OCI-LY1 (cell line): ENCODE measurements around the gene TCERG1L.

Experiments
- EZH2 ChIP-seq: fragments of 200-600 bp; sonication (generic), shearing (Covaris generic); IDR thresholded peaks from 2 replicates; pipeline ENCODE4 v1.8.0; 2017; ENCODE audit warnings: borderline replicate concordance, mixed run types, mild to moderate bottlenecking, antibody characterized with exemption, low read length, moderate library complexity, mixed read lengths
- TF ChIP-seq, protein P1 (sequence below): fragments of 200-600 bp; sonication (generic), shearing (Covaris generic); IDR thresholded peaks from 2 replicates; pipeline ENCODE4 v1.5.1; 2017; ENCODE audit warnings: mild to moderate bottlenecking, antibody characterized with exemption, low read length, moderate library complexity, mixed read lengths

DNA sequence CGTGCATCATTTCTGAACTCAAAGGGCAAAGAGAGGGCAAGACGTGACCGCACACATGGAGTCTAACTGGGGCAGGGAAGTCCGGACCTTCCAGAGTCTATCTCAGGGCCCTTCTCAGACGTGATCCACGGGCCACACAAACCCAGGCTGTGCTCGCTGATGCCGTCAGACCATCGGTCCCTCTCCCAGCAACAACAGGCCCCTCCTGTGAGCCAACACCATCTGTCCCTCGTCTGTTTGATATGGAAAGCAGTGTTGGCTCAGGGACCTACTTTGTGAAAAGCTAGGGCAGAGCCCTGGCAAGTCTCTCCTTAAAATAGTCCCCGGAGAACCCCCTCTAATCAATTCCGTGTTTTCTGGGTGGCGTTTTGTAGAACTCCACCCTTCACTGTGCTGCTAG, 208.8 kb downstream of the TCERG1L start:
- TF ChIP-seq, protein P1, sequence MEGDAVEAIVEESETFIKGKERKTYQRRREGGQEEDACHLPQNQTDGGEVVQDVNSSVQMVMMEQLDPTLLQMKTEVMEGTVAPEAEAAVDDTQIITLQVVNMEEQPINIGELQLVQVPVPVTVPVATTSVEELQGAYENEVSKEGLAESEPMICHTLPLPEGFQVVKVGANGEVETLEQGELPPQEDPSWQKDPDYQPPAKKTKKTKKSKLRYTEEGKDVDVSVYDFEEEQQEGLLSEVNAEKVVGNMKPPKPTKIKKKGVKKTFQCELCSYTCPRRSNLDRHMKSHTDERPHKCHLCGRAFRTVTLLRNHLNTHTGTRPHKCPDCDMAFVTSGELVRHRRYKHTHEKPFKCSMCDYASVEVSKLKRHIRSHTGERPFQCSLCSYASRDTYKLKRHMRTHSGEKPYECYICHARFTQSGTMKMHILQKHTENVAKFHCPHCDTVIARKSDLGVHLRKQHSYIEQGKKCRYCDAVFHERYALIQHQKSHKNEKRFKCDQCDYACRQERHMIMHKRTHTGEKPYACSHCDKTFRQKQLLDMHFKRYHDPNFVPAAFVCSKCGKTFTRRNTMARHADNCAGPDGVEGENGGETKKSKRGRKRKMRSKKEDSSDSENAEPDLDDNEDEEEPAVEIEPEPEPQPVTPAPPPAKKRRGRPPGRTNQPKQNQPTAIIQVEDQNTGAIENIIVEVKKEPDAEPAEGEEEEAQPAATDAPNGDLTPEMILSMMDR = no peak
- no peak for TF ChIP-seq EZH2
